ENCODE data around the gene SDHD. TPM values are rescaled to one million over a fixed set of nuclear protein-coding genes. Genes with fewer than 3 reads are reported as not detected.
A peak's percentile ranks its signal among the peaks of the same experiment; 100 is the strongest.
"Not testable (repeated sequence)": the region's sequence is repeated elsewhere in the genome, so short reads cannot be mapped to it uniquely, and the experiment has no call there.

The SDHD gene
- total RNA-seq, 4 donors from 2014 or later, result 112 to 148 (median 128) TPM

GRCh38 chr11:112087212-112087611 is 539 bp downstream of the SDHD start:
- intact Hi-C loops (cut with DNase I), result loop anchor here (10.0 kb wide), 2 partner anchors 212 to 1228 kb away; partner anchors contain the start of genes ALG9, CFAP68, FDXACB1 and TTC12

GRCh38 chr11:112095302-112095701 is 8.6 kb downstream of the SDHD start:
- WGBS, result 94% methylated on average over 2 of the region's 2 CpGs
- H3K4me1 ChIP-seq; DNase-seq (ENCODE audit: extremely low spot score); H3K27ac ChIP-seq (replicated peaks in 1 of 4); H3K9me3 ChIP-seq; H3K4me3 ChIP-seq; intact Hi-C loops (cut with DNase I); H3K27me3 ChIP-seq: not testable (repeated sequence)
- H3K36me3 ChIP-seq, result peaks cover 57 to 91% (median 71%) of the 10 kb centered on the region in 4 donors

More at GRCh38 chr11:112087212-112087611, 539 bp downstream of the SDHD start:
- Histone ChIP-seq H3K27me3 (no peaks in the 10 kb centered on the region), H3K27ac (replicated peaks in 1 of 4) (peak overlapping the region; percentile 79 to 84 (median 83)), H3K9me3 (no peaks in the 10 kb centered on the region), H3K4me1 (peaks cover 41 to 47% (median 43%) of the 10 kb centered on the region in 4 donors), H3K36me3 (peaks cover 51 to 77% (median 70%) of the 10 kb centered on the region in 4 donors), H3K4me3 (peak overlapping the region; percentile 66 to 95 (median 76))
- WGBS, result 21% methylated on average over 10 of the region's 10 CpGs
- no peak for TF ChIP-seq POLR2AphosphoS5 (IDR thresholded peaks at IDR 0.05)
- TF ChIP-seq POLR2A (IDR thresholded peaks at IDR 0.05; ENCODE audit: low read depth), result no peak
- no peak for TF ChIP-seq EP300 (IDR thresholded peaks at IDR 0.05)
- TF ChIP-seq CTCF (IDR thresholded peaks at IDR 0.05), result no peak
- DNase-seq (ENCODE audit: extremely low spot score), result no peak

- no peaks in the 10 kb centered on the region for H3K27me3 ChIP-seq
- H3K4me1 ChIP-seq, result peaks cover 0 to 7% (median 0%) of the 10 kb centered on the region in 4 donors
- H3K36me3 ChIP-seq, result peaks cover 51 to 82% (median 62%) of the 10 kb centered on the region in 4 donors
- DNase-seq (ENCODE audit: extremely low spot score), result no peak
- intact Hi-C loops (cut with DNase I), result no loop called here
- no peak for TF ChIP-seq POLR2A (IDR thresholded peaks at IDR 0.05; ENCODE audit: low read depth)
- no peak for TF ChIP-seq CTCF (IDR thresholded peaks at IDR 0.05)
- TF ChIP-seq EP300 (IDR thresholded peaks at IDR 0.05), result no peak
- TF ChIP-seq POLR2AphosphoS5 (IDR thresholded peaks at IDR 0.05), result no peak
- H3K4me3 ChIP-seq, result no peak overlapping the region
- H3K9me3 ChIP-seq, result no peaks in the 10 kb centered on the region
- H3K27ac ChIP-seq (replicated peaks in 1 of 4), result no peak overlapping the region
Observed at GRCh38 chr11:112096194-112096593, 9.5 kb downstream of the SDHD start.

DNA sequence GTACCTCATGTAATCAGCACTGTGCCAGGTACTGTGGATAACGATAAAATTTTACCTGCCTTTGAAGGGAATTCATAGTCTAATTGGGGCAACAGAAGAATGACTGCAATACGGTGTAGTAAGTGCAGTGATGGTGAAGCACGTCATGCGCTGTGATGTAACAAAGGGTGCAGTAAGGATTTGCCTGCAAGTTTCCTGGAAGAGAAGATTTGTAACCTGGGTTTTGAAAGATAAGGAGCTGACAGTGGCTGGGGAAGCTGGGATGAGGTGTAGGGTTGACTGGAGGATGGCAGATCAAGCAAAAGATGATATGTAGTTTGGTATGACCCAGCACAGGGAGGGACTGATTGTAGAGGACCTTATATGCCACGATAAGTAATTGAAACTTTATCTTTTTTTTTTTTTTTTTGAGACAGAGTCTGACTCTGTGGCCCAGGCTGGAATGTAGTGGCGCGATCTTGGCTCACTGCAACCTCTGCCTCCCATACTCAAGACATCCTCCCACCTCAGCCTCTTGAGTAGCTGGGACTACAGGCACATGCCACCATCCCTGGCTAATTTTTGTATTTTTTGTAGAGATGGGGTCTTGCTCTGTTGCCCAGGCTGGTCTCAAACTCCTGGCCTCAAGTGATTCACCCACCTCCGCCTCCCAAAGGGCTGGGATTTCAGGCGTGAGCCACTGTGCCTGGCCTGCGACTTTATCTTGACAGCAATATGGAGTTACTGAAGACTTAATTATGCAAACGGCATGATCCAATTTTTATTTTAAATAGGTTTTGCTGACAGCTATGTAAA is 11.3 kb downstream of the SDHD start:
- Histone ChIP-seq H3K4me3 (no peak overlapping the region), H3K27ac (replicated peaks in 1 of 4) (no peak overlapping the region), H3K27me3 (no peaks in the 10 kb centered on the region), H3K9me3 (no peaks in the 10 kb centered on the region), H3K4me1 (peaks cover 0 to 7% (median 0%) of the 10 kb centered on the region in 4 donors), H3K36me3 (peaks cover 34 to 65% (median 45%) of the 10 kb centered on the region in 4 donors)
- 91% methylated on average over 11 of the region's 11 CpGs for WGBS
- intact Hi-C loops (cut with DNase I), result no loop called here
- TF ChIP-seq EP300 (IDR thresholded peaks at IDR 0.05) (no peak), POLR2A (IDR thresholded peaks at IDR 0.05; ENCODE audit: low read depth) (no peak), CTCF (IDR thresholded peaks at IDR 0.05) (no peak), POLR2AphosphoS5 (IDR thresholded peaks at IDR 0.05) (no peak)
- peak; percentile 2 for DNase-seq (ENCODE audit: extremely low spot score)

GRCh38 chr11:112100462-112100861 is 13.8 kb downstream of the SDHD start:
- H3K36me3 ChIP-seq, result peaks cover 8 to 40% (median 22%) of the 10 kb centered on the region in 4 donors
- H3K27ac ChIP-seq (replicated peaks in 1 of 4), result no peak overlapping the region
- no peaks in the 10 kb centered on the region for H3K9me3 ChIP-seq
- peaks cover 0 to 7% (median 0%) of the 10 kb centered on the region in 4 donors for H3K4me1 ChIP-seq
- TF ChIP-seq POLR2A (IDR thresholded peaks at IDR 0.05; ENCODE audit: low read depth) (no peak), POLR2AphosphoS5 (IDR thresholded peaks at IDR 0.05) (no peak), CTCF (IDR thresholded peaks at IDR 0.05) (no peak), EP300 (IDR thresholded peaks at IDR 0.05) (no peak)
- intact Hi-C loops (cut with DNase I), result no loop called here
- no peak for DNase-seq (ENCODE audit: extremely low spot score)
- H3K27me3 ChIP-seq, result no peaks in the 10 kb centered on the region
- WGBS, result 48% methylated on average over 2 of the region's 2 CpGs
- no peak overlapping the region for H3K4me3 ChIP-seq
